Measurements from ENCODE around the gene RANBP1. TPM values are rescaled to one million over a fixed set of nuclear protein-coding genes. Genes with fewer than 3 reads are reported as not detected.
A peak's percentile ranks its signal among the peaks of the same experiment; 100 is the strongest.

The RANBP1 gene
- total RNA-seq, 2 experiments from 2014 or later = 359 to 372 TPM

DNA sequence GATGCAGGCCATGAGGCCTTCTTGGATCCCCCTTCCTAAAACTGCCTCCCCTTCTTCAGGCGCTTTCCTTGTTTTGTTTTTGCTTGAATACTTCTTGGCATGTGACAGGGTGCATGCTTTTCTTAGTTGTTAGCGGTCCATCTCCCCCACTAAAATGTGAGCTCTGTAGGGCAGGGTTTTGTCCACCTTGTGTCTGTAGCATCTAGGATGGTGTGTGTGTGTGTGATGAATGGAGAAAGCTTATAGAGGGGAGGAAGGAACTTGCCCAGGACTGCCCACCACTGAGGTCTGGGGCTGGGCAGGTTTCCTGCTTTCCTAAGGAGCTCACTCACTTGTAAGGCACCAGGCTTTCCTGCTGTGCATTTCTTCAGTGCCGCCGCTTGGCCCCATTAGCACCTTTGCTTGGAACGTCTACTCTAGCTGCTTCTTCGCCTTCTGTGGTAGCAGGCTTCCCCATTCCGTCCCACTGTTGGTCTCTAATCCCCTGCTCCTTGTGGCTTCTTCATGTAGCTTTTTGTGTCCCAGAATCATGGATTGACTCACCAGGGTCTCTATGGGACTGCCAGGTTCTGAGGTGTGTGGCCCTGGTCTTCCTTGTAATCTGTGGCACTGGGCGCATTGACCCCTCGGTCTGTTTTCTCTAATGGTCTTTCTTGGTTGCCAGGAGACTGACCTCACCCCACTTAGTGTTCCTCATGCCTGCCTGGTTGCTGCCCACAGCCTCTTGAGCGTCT, 32.6 kb upstream of the RANBP1 start:
- ChIA-PET CTCF (interaction anchor here (0.8 to 1.0 kb wide), 2 partner anchors 27 to 29 kb away, joined by 3 to 5 read pairs; no protein-coding TSS in a partner anchor), POLR2A (interaction anchor here (1.4 kb wide), 1 partner anchor 26 kb away, joined by 5 read pairs; no protein-coding TSS in a partner anchor)
- Mint-ChIP-seq H3K27me3 (no peaks in the 10 kb centered on the region), H3K4me1 (ENCODE audit: low read depth) (peaks cover 42% of the 10 kb centered on the region), H3K27ac (no peak overlapping the region), H3K36me3 (peaks cover 30% of the 10 kb centered on the region), H3K4me3 (no peak overlapping the region), H3K9me3 (no peaks in the 10 kb centered on the region)
- intact Hi-C loops (cut with micrococcal nuclease) = no loop called here
- DNase-seq = no peak

DNA sequence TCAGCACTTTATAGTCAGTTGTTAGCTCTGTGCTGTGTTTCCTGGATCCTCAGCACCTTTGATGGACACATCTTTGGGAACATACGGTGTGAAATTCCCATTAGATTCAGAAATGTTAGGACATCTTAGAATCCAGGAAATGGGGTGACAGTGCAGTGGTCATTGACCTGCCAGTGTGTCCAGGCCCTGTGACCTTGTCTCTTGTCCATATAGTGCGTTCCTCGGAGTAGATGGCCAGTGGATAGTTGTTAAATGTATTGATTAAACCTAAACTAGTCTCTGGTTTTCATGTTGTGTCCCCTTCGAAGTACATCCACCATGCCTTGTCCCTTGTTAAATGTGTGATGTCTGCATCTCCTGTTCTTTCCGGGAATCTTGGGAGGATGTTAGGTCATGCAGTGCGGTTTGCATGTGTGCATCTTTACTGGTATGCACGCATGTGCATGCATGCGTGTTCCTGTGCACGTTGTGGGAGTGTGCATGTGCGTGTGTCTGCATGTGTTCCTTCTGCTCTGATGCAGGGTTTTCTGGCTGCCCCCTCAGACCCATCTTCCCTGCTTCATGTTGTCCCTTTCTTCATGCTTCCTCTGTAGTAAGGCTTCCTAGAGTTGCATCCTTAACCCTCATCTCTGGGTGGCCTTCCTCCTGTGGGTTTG, 31.9 kb upstream of the RANBP1 start:
- ChIA-PET POLR2A (interaction anchor here (1.4 kb wide), 1 partner anchor 25 kb away, joined by 5 read pairs; no protein-coding TSS in a partner anchor), CTCF (interaction anchor here (1.0 kb wide), 1 partner anchor 27 kb away, joined by 5 read pairs; no protein-coding TSS in a partner anchor)
- H3K27ac Mint-ChIP-seq = no peak overlapping the region
- DNase-seq = no peak
- intact Hi-C loops (cut with micrococcal nuclease) = no loop called here
- peaks cover 35% of the 10 kb centered on the region for H3K36me3 Mint-ChIP-seq
- peaks cover 42% of the 10 kb centered on the region for H3K4me1 Mint-ChIP-seq (ENCODE audit: low read depth)
- no peaks in the 10 kb centered on the region for H3K27me3 Mint-ChIP-seq
- no peaks in the 10 kb centered on the region for H3K9me3 Mint-ChIP-seq
- no peak overlapping the region for H3K4me3 Mint-ChIP-seq

DNA sequence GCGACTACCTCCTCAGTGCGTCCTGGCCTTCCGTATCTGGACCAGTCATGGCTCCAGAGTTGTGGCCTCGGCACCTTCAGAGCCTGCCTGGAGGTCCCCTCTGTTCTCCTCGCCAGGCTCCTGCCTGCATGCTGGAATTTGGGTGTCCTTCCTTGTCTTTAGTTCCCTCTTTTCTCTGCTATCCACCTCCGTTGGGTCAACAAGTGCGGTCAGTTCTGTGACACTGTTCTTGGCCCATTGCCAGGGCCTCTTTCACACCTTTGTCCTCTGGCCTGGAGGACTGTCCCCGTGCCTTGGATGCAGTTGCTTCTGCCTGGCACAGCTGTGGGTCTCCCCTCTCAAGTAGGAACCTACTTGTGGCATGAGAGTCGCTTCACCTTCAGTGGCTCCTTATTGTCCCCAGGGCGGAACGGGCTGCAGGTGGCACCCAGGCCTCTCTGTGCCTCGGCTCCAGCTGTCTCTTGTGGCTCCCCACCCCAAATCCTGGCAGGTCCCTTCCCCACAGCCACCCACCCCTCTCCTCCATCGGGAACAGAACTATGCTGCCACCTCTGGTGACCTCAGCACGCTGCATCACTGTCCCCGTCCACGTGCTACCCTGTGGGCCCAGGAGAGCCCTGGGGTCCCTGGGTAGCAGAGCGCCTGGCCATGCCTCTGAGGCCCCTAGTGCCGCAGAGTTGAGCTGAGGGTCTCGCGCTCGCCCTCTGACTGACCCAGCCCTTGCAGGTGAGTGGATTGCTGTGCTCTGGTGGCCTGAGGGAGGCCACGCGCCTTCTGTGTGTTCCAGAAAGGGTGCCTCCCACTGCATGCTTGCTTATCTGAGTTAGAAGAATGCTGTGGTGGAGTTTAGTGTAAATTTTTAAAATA, 31.1 kb upstream of the RANBP1 start:
- no peaks in the 10 kb centered on the region for H3K27me3 Mint-ChIP-seq
- H3K36me3 Mint-ChIP-seq = peaks cover 43% of the 10 kb centered on the region
- no peaks in the 10 kb centered on the region for H3K9me3 Mint-ChIP-seq
- H3K4me1 Mint-ChIP-seq (ENCODE audit: low read depth) = peaks cover 42% of the 10 kb centered on the region
- ChIA-PET CTCF (interaction anchor here (0.9 kb wide), 1 partner anchor 22 kb away, joined by 4 read pairs; no protein-coding TSS in a partner anchor), POLR2A (no interaction called here)
- peak; percentile 40 for DNase-seq
- H3K27ac Mint-ChIP-seq = no peak overlapping the region
- intact Hi-C loops (cut with micrococcal nuclease) = no loop called here
- H3K4me3 Mint-ChIP-seq = no peak overlapping the region

DNA sequence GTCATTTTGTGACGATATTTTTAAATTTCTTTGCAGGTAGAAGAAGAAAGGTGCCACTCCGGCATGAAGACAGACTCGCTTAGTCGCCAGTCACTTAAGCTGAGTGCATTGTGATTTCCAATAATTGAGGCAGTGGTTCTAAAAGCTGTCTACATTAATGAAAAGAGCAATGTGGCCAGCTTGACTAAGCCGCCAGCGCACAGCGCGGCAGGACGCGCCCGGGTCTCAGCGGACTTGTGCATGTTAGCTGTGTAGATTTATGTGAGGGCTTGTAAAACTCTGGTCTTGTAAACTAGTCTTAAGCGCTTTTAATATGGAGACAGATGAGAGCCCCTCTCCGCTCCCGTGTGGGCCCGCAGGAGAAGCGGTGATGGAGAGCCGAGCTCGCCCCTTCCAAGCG, 30.3 kb upstream of the RANBP1 start:
- Mint-ChIP-seq H3K36me3 (peaks cover 50% of the 10 kb centered on the region), H3K4me1 (ENCODE audit: low read depth) (peaks cover 47% of the 10 kb centered on the region), H3K27me3 (no peaks in the 10 kb centered on the region), H3K27ac (no peak overlapping the region), H3K4me3 (no peak overlapping the region), H3K9me3 (no peaks in the 10 kb centered on the region)
- CTCF ChIA-PET = interaction anchor here (0.9 to 1.2 kb wide), 2 partner anchors 15 to 23 kb away, joined by 4 read pairs; no protein-coding TSS in a partner anchor
- POLR2A ChIA-PET = no interaction called here
- intact Hi-C loops (cut with micrococcal nuclease) = no loop called here
- no peak for DNase-seq

DNA sequence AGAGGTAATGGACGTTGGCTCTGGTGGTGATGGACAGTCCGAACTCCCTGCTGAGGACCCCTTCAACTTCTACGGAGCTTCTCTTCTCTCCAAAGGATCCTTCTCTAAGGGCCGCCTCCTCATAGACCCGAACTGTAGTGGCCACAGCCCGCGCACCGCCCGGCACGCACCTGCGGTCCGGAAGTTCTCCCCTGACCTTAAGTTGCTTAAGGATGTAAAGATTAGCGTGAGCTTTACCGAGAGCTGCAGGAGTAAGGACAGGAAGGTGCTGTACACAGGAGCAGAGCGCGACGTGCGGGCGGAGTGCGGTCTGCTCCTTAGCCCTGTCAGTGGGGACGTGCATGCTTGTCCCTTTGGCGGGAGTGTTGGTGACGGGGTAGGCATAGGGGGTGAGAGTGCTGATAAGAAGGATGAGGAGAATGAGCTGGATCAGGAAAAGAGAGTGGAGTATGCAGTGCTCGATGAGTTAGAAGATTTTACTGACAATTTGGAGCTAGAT, 29.8 kb upstream of the RANBP1 start:
- CTCF ChIA-PET = interaction anchor here (0.9 to 1.2 kb wide), 3 partner anchors 10 to 23 kb away, joined by 3 to 4 read pairs (median 4); no protein-coding TSS in a partner anchor
- POLR2A ChIA-PET = no interaction called here
- intact Hi-C loops (cut with micrococcal nuclease) = no loop called here
- DNase-seq = no peak
- Mint-ChIP-seq H3K27ac (no peak overlapping the region), H3K27me3 (no peaks in the 10 kb centered on the region), H3K9me3 (no peaks in the 10 kb centered on the region), H3K4me3 (no peak overlapping the region), H3K36me3 (peaks cover 54% of the 10 kb centered on the region), H3K4me1 (ENCODE audit: low read depth) (peaks cover 46% of the 10 kb centered on the region)

DNA sequence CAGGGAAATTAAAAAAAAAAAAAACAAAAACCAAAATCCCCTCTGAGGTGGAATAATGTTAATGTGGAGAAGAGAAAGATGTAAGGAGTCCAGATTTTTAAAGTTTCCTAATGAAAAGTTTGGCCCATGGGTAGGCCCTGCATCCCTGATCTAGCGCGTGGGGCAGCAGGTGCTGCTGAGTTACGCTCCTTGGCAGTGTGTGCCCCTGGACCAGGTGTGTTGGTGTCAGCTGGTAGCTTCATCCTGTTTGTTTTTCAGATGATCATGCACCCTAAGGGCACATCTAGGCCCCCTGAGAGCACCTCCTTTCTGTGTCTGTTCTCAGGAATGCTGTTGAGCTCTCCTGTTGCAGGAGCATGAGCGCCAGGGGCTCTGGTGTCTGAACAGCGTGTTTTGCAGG, 29.1 kb upstream of the RANBP1 start:
- CTCF ChIA-PET = interaction anchor here (1.1 to 1.2 kb wide), 2 partner anchors 9 to 14 kb away, joined by 3 to 4 read pairs; no protein-coding TSS in a partner anchor
- Mint-ChIP-seq H3K36me3 (peaks cover 60% of the 10 kb centered on the region), H3K9me3 (no peaks in the 10 kb centered on the region), H3K4me3 (no peak overlapping the region), H3K4me1 (ENCODE audit: low read depth) (peaks cover 44% of the 10 kb centered on the region), H3K27ac (no peak overlapping the region), H3K27me3 (no peaks in the 10 kb centered on the region)
- no peak for DNase-seq
- POLR2A ChIA-PET = no interaction called here
- intact Hi-C loops (cut with micrococcal nuclease) = no loop called here

DNA sequence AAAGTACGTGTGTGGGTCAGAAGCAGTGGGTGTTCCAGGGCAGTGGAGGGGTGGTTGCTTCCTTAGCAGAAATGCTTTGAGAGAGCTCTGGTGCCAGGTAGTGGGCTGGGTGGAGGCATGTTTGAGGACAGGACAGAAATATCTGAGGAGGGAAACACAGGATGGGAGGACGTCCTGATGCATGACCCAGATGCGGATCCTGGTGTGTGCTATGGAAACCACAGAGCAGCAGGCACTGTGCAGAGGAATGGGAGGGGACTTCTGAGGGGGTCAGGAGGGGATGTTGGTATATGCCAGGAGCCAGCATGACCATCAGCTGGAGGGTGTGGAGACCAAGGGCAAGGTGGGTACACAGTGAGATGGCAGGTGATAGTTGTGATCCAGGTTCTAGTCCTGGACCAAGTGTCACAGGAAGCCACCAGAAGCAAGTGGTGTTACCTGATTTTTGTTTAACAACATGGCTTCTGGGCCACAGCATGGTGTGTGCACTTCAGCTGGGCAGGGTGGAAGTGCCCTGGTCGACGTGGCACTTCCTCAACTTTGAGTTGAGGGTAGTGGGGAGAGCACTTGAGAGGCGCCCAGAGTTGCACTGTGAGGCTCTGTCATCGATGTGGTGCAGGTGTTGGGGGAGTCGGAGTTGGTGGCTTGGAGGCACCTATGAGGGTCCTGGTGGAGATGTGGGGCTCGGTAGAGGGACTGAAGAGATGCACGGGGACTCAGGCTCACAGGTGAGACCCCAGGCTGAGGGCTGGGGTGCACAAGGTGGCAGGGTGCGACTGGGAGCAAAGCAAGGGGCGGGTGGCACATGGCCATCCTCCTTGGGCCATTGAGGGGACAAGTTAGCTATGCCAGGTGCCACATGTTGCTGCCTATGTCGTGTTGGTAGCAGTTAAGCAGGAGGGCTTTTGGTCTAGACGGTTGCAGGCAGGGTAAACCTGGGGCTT, 28.3 kb upstream of the RANBP1 start:
- no peak overlapping the region for H3K27ac Mint-ChIP-seq
- ChIA-PET CTCF (interaction anchor here (1.1 kb wide), 1 partner anchor 8 kb away, joined by 3 read pairs; no protein-coding TSS in a partner anchor), POLR2A (no interaction called here)
- no peak overlapping the region for H3K4me3 Mint-ChIP-seq
- peaks cover 68% of the 10 kb centered on the region for H3K36me3 Mint-ChIP-seq
- no peak for DNase-seq
- intact Hi-C loops (cut with micrococcal nuclease) = no loop called here
- no peaks in the 10 kb centered on the region for H3K27me3 Mint-ChIP-seq
- H3K9me3 Mint-ChIP-seq = no peaks in the 10 kb centered on the region
- peaks cover 48% of the 10 kb centered on the region for H3K4me1 Mint-ChIP-seq (ENCODE audit: low read depth)

DNA sequence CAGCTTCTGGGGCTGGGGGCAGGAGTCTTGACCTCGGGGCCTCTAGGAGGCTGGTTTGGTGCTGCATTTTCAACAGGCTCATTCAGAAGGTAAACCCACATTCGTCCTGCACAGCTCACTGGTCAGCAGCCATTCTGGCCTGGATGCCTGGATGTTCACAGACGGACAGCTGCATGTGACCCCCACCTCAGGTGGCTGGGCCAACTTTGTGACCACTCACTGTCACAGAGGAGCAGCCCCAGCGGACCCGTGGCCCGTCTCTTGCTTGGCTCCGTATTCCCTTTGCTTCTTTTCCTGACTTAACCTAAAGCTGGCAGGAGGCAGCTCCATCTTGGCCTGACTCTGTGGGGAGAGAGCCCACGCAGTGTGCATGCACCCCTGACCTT, 27.6 kb upstream of the RANBP1 start:
- ChIA-PET CTCF (no interaction called here), POLR2A (no interaction called here)
- H3K27ac Mint-ChIP-seq = no peak overlapping the region

DNA sequence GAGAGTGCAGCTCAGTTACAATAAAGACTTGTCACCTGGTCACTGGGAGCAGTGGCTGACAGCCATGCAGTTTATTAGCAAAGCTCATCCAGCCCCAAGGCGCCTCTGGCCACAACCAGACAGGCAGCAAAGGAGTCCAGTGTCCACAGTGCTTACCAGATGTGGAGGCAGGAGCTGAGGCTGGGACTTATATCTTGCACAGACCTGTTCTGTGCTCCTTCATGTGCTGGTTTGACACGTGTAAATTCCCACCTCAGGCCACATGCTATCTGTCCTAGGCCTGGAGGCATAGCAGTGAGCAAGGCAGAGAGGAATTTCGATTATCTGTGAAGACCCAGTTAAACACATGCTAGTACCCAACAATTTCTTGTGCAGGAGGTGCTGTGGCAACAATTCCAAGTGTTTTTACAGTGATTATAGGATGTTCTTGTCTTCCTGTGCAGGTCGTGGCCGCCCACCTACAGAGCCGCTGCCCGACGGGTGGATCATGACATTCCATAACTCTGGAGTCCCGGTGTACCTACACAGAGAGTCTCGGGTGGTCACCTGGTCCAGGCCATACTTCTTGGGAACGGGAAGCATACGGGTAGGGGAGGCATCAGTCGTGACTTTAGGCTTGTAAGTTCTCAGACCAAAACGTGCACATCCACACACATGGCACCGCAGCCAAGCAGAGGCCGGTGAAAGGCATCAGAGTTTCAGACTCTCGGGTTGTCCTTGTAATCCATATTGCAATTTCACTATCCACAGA, 26.5 kb upstream of the RANBP1 start:
- no peak for DNase-seq
- Mint-ChIP-seq H3K4me1 (ENCODE audit: low read depth) (peaks cover 35% of the 10 kb centered on the region), H3K9me3 (no peaks in the 10 kb centered on the region), H3K27ac (no peak overlapping the region), H3K27me3 (no peaks in the 10 kb centered on the region), H3K4me3 (no peak overlapping the region), H3K36me3 (peaks cover 83% of the 10 kb centered on the region)
- CTCF ChIA-PET = interaction anchor here (1.9 kb wide), 1 partner anchor 8 kb away, joined by 5 read pairs; no protein-coding TSS in a partner anchor
- POLR2A ChIA-PET = no interaction called here
- intact Hi-C loops (cut with micrococcal nuclease) = no loop called here

More for the DNA sequence above, 27.6 kb upstream of the RANBP1 start:
- no peak overlapping the region for H3K4me3 Mint-ChIP-seq
- no peaks in the 10 kb centered on the region for H3K27me3 Mint-ChIP-seq
- no peaks in the 10 kb centered on the region for H3K9me3 Mint-ChIP-seq
- peaks cover 71% of the 10 kb centered on the region for H3K36me3 Mint-ChIP-seq
- H3K4me1 Mint-ChIP-seq (ENCODE audit: low read depth) = peaks cover 41% of the 10 kb centered on the region
- no peak for DNase-seq
- intact Hi-C loops (cut with micrococcal nuclease) = no loop called here

DNA sequence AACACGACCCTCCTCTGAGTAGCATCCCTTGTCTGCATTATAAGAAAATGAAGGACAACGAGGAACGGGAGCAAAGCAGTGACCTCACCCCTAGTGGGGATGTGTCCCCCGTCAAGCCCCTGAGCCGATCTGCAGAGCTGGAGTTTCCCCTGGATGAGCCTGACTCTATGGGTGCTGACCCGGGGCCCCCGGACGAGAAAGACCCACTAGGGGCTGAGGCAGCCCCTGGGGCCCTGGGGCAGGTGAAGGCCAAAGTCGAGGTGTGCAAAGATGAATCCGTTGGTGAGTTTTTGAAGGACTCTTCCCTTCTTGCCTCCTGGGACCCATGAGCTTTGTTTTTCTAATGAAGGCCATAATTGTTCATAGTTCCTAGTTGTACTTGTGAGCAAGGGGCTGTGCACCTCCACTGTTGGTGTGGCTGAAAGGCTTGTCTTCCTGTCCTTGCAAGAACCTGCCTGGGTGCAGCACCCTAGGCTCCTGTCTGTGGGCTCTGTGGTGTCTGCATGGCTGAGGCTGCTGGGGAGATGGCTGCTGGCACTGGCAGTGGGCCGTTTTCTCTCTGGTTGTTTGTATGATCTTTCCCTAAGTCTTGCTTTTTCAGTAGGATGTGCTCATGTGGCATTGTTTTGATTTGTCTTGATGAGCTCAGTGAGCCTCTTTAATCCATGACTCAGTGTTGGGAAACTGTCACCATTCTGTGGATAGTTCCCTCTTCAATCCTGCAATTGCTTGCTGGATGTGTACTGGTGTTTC, 25.8 kb upstream of the RANBP1 start:
- ChIA-PET POLR2A (no interaction called here), CTCF (interaction anchor here (0.5 to 1.9 kb wide), 2 partner anchors 9 to 164 kb away, joined by 3 to 5 read pairs; no protein-coding TSS in a partner anchor)
- H3K27me3 Mint-ChIP-seq = no peaks in the 10 kb centered on the region
- H3K9me3 Mint-ChIP-seq = no peaks in the 10 kb centered on the region
- H3K27ac Mint-ChIP-seq = peak overlapping the region; percentile 46
- H3K4me1 Mint-ChIP-seq (ENCODE audit: low read depth) = peaks cover 38% of the 10 kb centered on the region
- peaks cover 87% of the 10 kb centered on the region for H3K36me3 Mint-ChIP-seq
- intact Hi-C loops (cut with micrococcal nuclease) = no loop called here
- no peak for DNase-seq
- no peak overlapping the region for H3K4me3 Mint-ChIP-seq
